HG03520 (cell line): ENCODE measurements around the gene PYGO1.

Experiments used
- ATAC-seq: cut with Tn5 transposase; IDR thresholded peaks from one replicate; pipeline ENCODE4 v1.9.1; 2021; ENCODE audit warnings: mild to moderate bottlenecking, moderate library complexity; ENCODE audit not compliant: unreplicated experiment

The PYGO1 gene

DNA sequence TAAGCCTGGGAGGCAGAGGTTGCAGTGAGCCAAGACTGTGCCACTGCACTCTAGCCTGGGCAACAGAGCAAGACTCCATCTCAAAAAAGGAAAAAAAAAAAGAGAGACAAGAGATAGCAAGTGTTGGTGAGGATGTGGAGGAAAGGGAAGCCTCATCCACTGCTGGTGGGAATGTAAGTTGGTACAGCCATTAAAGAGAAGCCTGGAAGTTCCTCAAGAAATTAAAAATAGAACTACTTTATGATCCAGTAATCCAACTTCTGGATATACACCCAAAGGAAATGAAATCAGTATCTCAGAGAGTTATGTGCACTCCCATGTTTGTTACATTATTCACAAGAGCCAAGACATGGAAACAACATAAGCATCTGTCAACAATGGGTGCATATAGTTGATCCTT is 14.9 kb downstream of the PYGO1 start:
- no peak for ATAC-seq

- no peak for ATAC-seq
Measured at GRCh38 chr15:55564347-55565145, 23.6 kb downstream of the PYGO1 start.

DNA sequence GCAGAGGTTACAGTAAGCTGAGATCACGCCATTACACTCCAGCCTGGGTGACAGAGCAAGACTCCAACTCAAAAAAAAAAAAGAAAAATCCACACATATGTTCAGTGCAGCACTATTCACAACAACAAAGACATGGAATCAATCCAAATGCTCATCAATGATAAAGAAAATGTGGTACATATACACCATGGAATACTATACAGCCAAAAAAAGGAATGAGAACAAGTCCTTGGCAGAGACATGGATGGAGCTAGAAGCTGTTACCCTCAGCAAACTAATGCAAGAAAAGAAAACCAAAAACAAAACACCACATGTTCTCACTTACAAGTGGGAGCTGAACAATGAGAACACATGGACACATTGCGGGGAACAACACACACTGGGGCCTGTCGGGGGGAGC is 25.5 kb downstream of the PYGO1 start:
- no peak for ATAC-seq

GRCh38 chr15:55555089-55555488 is 33.1 kb downstream of the PYGO1 start:
- ATAC-seq = no peak

- ATAC-seq = no peak
Measured at GRCh38 chr15:55552926-55553325, 35.2 kb downstream of the PYGO1 start.

DNA sequence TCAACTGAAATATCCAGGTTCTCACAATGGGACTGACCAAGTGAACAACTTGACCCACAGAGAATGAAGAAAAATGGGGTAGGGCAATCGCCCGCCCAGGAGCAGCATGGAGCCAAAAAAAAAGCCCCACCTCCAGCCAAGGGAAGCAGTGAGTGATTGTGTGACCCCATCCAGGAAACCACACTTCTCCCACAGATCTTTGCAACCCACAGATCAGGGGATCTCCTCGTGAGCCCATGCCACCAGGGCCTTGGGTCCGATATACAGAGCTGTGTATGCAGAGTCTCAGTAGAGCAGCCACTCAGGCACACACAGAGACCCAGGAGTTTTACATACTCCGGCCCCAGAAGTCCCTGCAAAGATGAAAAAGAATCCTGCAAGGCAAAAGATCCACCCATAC is 35.7 kb downstream of the PYGO1 start:
- no peak for ATAC-seq

DNA sequence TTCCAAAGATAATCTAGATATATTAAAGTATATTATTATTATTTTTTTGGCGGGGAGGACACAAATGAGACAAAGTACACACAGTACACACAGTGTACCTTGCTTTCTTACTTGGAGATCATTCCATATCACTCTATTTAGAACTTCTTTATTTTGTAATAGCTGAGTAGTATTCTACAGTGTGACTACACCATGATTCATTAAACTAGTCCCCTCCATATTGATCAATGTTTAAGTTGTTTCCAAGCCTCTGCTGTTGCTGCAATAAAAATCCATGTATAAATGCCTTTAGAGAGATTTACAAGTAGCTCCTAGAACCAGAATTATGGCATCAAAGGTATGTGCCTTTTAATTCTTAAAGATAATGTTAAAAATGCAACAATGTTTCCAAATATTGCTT is 38.8 kb downstream of the PYGO1 start:
- ATAC-seq = no peak

DNA sequence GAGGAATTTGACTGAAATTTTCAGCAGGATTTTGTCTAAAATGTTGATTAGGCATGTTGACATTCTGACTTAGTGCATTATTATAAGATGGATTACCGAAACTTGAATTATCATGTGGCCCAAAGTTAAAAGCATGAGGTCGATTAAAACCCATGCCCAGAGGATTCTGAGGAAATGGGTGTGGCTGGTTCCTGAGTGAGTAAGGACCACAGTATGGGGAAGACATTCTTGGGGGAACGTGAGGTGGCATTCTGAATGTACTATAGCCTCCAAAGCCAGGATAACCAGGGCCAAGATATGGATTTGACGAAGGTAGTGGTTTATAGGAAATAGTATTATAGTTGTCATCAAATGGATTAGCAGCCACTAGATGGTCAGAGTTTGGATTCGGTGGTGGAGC is 41.4 kb downstream of the PYGO1 start:
- ATAC-seq = no peak

GRCh38 chr15:55535436-55535835 is 52.7 kb downstream of the PYGO1 start:
- ATAC-seq = no peak

- ATAC-seq = no peak
Measured at GRCh38 chr15:55532944-55533343, 55.2 kb downstream of the PYGO1 start.

GRCh38 chr15:55530861-55531313 is 57.3 kb downstream of the PYGO1 start:
- ATAC-seq = no peak

GRCh38 chr15:55528812-55529211 is 59.3 kb downstream of the PYGO1 start:
- ATAC-seq = no peak

DNA sequence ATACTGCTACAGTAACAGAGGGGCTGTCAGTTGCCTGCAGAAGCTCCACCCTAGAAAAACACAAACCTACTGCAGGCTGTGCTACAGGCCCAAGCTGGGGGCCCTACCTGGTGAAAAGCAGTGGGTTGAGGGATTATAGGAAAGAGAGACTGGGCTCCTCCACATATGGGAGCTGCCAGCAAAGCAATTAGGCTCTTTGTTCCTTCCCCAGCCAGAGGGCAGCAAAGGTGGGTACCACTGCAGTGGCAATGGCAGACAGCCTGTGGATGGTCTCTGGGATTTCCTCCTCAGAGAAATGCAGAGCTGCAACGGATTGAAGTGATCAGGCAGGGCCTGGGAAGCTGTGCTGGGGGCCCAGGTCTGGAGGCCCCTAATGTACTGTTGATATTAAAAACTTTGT is 61.0 kb downstream of the PYGO1 start:
- ATAC-seq = no peak

GRCh38 chr15:55526559-55527036 is 61.5 kb downstream of the PYGO1 start:
- ATAC-seq = peak; percentile 68

- ATAC-seq = no peak
Measured at GRCh38 chr15:55522742-55523450, 65.2 kb downstream of the PYGO1 start.

DNA sequence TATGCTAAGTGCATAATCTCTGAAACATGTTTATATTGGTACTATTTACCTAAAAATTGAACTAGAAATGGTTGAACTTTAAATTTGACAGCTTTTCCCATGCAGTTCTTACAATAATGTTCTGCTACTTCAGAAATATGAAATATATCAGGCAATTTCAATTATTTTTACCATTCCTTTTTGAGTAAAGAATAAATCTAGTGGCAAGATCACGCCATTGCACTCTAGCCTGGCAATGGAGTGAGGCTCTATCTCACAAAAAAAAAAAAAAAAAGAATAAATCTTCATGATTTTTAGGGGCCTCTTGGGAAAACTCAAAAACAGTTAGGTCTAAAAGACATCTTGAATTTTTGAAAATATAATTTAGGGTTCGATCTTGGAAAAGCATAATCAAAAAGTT is 69.5 kb downstream of the PYGO1 start:
- ATAC-seq = no peak

DNA sequence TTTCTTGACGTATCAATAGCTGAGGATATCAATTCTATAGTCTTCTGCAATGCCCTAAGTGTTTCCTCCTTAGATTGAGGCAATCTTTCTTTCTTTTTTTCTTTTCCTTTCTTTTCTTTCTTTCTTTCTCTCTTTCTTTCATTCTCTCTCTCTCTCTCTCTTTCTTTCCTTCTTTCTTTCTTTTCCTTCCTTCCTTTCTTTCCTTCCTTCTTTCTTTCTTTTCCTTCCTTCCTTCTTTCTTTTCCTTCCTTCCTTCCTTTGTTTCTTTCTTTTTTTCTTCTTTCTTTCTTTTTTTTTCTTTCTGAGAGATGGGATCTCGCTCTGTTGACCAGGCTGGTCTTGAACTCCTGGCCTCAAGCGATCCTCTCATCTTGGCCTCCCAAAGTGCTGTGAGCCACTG is 70.1 kb downstream of the PYGO1 start:
- ATAC-seq = no peak

- no peak for ATAC-seq
Measured at GRCh38 chr15:55515991-55516776, 72.0 kb downstream of the PYGO1 start.

DNA sequence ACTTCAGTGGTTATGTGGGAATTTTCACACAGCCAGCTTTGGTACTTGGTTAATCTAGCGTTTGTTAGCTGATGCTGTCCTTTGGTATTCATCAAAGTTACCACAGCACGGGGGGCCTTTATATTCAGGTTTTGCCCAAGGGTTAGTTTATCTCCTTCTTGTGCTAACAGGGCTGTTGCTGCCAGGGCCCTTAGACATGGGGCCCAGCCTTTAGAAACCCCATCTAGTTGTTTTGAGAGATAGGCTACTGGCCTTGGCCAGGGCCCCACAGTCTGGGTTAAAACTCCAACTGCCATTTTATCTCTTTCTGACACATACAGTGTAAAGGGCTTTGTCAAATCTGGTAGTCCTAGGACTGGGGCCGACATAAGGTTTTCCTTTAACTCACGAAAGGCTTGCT is 72.7 kb downstream of the PYGO1 start:
- ATAC-seq = no peak

GRCh38 chr15:55514414-55514850 is 73.7 kb downstream of the PYGO1 start:
- ATAC-seq = no peak
